WI38 (cell line): ENCODE results near the gene TBX2.

Experiments
- H3K4me3 ChIP-seq: 2 replicates; pipeline ENCODE4 v1.5.1; 2011; ENCODE audit warnings: low read depth, mild to moderate bottlenecking, control low read depth, low read length
- CTCF ChIP-seq: IDR thresholded peaks from 2 replicates; pipeline ENCODE4 v1.5.1; 2012; ENCODE audit warnings: low read depth, mild to moderate bottlenecking, control low read depth, low read length

The TBX2 gene

GRCh38 chr17:61414936-61415251, 15.3 kb downstream of the TBX2 start:
- TF ChIP-seq CTCF = no peak
- no peak overlapping the region for H3K4me3 ChIP-seq

- H3K4me3 ChIP-seq = no peak overlapping the region
- TF ChIP-seq CTCF = no peak
Observed at GRCh38 chr17:61415374-61416210, 15.9 kb downstream of the TBX2 start.

GRCh38 chr17:61416211-61416539, 16.5 kb downstream of the TBX2 start:
- no peak overlapping the region for H3K4me3 ChIP-seq
- TF ChIP-seq CTCF = no peak

GRCh38 chr17:61416540-61417363, 17.1 kb downstream of the TBX2 start:
- no peak overlapping the region for H3K4me3 ChIP-seq
- TF ChIP-seq CTCF = peak; percentile 98

- no peak overlapping the region for H3K4me3 ChIP-seq
- TF ChIP-seq CTCF = no peak
Observed at GRCh38 chr17:61418449-61418848, 18.8 kb downstream of the TBX2 start.

- no peak overlapping the region for H3K4me3 ChIP-seq
- no peak for TF ChIP-seq CTCF
Observed at GRCh38 chr17:61419496-61420046, 19.9 kb downstream of the TBX2 start.

GRCh38 chr17:61420052-61420451, 20.4 kb downstream of the TBX2 start:
- no peak for TF ChIP-seq CTCF
- no peak overlapping the region for H3K4me3 ChIP-seq
